WTC11 (cell line): Measurements from ENCODE around the gene NHERF2. TPM values are rescaled to one million over a fixed set of nuclear protein-coding genes. Genes with fewer than 3 reads are reported as not detected.

Experiments
- ATAC-seq: fragments of 200-7000 bp; cut with Tn5 transposase; 2 replicates; pipeline ENCODE4 v1.10.0; 2021; ENCODE audit warnings: mild to moderate bottlenecking, moderate library complexity
- CTCF ChIA-PET: fragments of 300-600 bp; sonication (Branson Sonifier 250); formaldehyde crosslinking; loops from one replicate; lab custom pipeline; 2021; ENCODE audit warnings: antibody characterized with exemption; lab: Charles Lee
- POLR2A ChIA-PET: fragments of 350-600 bp; sonication (Branson Sonifier 250); formaldehyde crosslinking; loops from one replicate; lab custom pipeline; 2021; ENCODE audit warnings: antibody characterized with exemption; lab: Charles Lee
- DNase-seq: peaks from one replicate; pipeline ENCODE4 v3.0.0; 2021; ENCODE audit warnings: low spot score
- H3K27ac Mint-ChIP-seq: 2 replicates; pipeline ENCODE4 v1.8.0; 2021; ENCODE audit warnings: mixed read lengths
- H3K27me3 Mint-ChIP-seq: 2 replicates; pipeline ENCODE4 v1.8.0; 2021; ENCODE audit warnings: low read depth, mild to moderate bottlenecking, moderate library complexity, mixed read lengths
- H3K36me3 Mint-ChIP-seq: 2 replicates; pipeline ENCODE4 v1.8.0; 2021; ENCODE audit warnings: mixed read lengths
- H3K4me1 Mint-ChIP-seq: 2 replicates; pipeline ENCODE4 v1.8.0; 2022; ENCODE audit warnings: mixed read lengths
- H3K4me3 Mint-ChIP-seq: 2 replicates; pipeline ENCODE4 v1.8.0; 2021; ENCODE audit warnings: mild to moderate bottlenecking, moderate library complexity, mixed read lengths
- H3K9me3 Mint-ChIP-seq: 2 replicates; pipeline ENCODE4 v1.8.0; 2021; ENCODE audit warnings: mixed read lengths
- ERG ChIP-seq: fragments of 250-450 bp; sonication (Bioruptor Pico); IDR thresholded peaks from 2 replicates; pipeline ENCODE4 v1.8.0; 2021; ENCODE audit warnings: mild to moderate bottlenecking
- ETV6 ChIP-seq: sonication (generic); formaldehyde crosslinking; IDR thresholded peaks from 2 replicates; pipeline ENCODE4 v1.8.1; 2022; ENCODE audit warnings: mild to moderate bottlenecking, missing genetic modification reagents
- GRHL2 ChIP-seq: fragments of 250-450 bp; sonication (Bioruptor Pico); IDR thresholded peaks from 2 replicates; pipeline ENCODE4 v1.8.0; 2022; ENCODE audit warnings: mild to moderate bottlenecking, moderate library complexity; ENCODE audit not compliant: insufficient replicate concordance, severe bottlenecking
- IRF1 ChIP-seq: sonication (generic); formaldehyde crosslinking; IDR thresholded peaks from 2 replicates; pipeline ENCODE4 v1.8.0; 2023; ENCODE audit warnings: missing genetic modification reagents
- NR3C1 ChIP-seq: sonication (generic); formaldehyde crosslinking; conservative IDR thresholded peaks from 2 replicates; pipeline ENCODE4 v1.8.1; 2023; ENCODE audit warnings: low read depth, mild to moderate bottlenecking, missing genetic modification reagents
- PREB ChIP-seq: sonication (generic); formaldehyde crosslinking; IDR thresholded peaks from 2 replicates; pipeline ENCODE4 v1.8.1; 2022; ENCODE audit warnings: mild to moderate bottlenecking, missing genetic modification reagents, moderate library complexity, borderline replicate concordance
- PRRX2 ChIP-seq: fragments of 250-450 bp; sonication (Bioruptor Pico); IDR thresholded peaks from 2 replicates; pipeline ENCODE4 v1.8.0; 2021; ENCODE audit warnings: mild to moderate bottlenecking
- RELA ChIP-seq: sonication (generic); formaldehyde crosslinking; IDR thresholded peaks from 2 replicates; pipeline ENCODE4 v1.8.1; 2022; ENCODE audit warnings: missing genetic modification reagents, mild to moderate bottlenecking, borderline replicate concordance
- SP1 ChIP-seq: sonication (generic); formaldehyde crosslinking; conservative IDR thresholded peaks from 2 replicates; pipeline ENCODE4 v1.8.1; 2022; ENCODE audit warnings: missing genetic modification reagents
- TCF7 ChIP-seq: sonication (generic); formaldehyde crosslinking; IDR thresholded peaks from 2 replicates; pipeline ENCODE4 v1.8.0; 2022; ENCODE audit warnings: mild to moderate bottlenecking, low read depth, missing genetic modification reagents, moderate library complexity
- TEAD1 ChIP-seq: sonication (generic); formaldehyde crosslinking; IDR thresholded peaks from 2 replicates; pipeline ENCODE4 v1.8.0; 2022; ENCODE audit warnings: mild to moderate bottlenecking, missing genetic modification reagents
- TP53 ChIP-seq: sonication (generic); formaldehyde crosslinking; IDR thresholded peaks from 2 replicates; pipeline ENCODE4 v1.8.1; 2023; ENCODE audit warnings: mild to moderate bottlenecking, missing genetic modification reagents
- ZBTB43 ChIP-seq: sonication (generic); formaldehyde crosslinking; IDR thresholded peaks from 2 replicates; pipeline ENCODE4 v1.8.1; 2023; ENCODE audit warnings: mild to moderate bottlenecking, missing genetic modification reagents
- ZNF138 ChIP-seq: sonication (generic); formaldehyde crosslinking; conservative IDR thresholded peaks from 2 replicates; pipeline ENCODE4 v1.8.1; 2022; ENCODE audit warnings: mild to moderate bottlenecking, moderate library complexity, missing genetic modification reagents
- ZNF232 ChIP-seq: sonication (generic); formaldehyde crosslinking; IDR thresholded peaks from 2 replicates; pipeline ENCODE4 v1.8.0; 2022; ENCODE audit warnings: mild to moderate bottlenecking, missing genetic modification reagents
- ZNF425 ChIP-seq: fragments of 250-450 bp; sonication (Bioruptor Pico); conservative IDR thresholded peaks from 2 replicates; pipeline ENCODE4 v1.9.0; 2021; ENCODE audit warnings: mild to moderate bottlenecking
- ZNF671 ChIP-seq: fragments of 250-450 bp; sonication (Bioruptor Pico); IDR thresholded peaks from 2 replicates; pipeline ENCODE4 v1.8.0; 2021; ENCODE audit warnings: mild to moderate bottlenecking
- total RNA-seq: library from RNA; stranded (reverse); gene quantifications from 3 replicates; pipeline ENCODE4 v1.2.3, GENCODE V29; 2021
- TF ChIP-seq, protein P1 (sequence below): sonication (generic); formaldehyde crosslinking; IDR thresholded peaks from 2 replicates; pipeline ENCODE4 v1.8.0; 2022; ENCODE audit warnings: mild to moderate bottlenecking, missing genetic modification reagents
- TF ChIP-seq, protein P2 (sequence below): sonication (generic); formaldehyde crosslinking; IDR thresholded peaks from 2 replicates; pipeline ENCODE4 v1.8.1; 2023; ENCODE audit warnings: mild to moderate bottlenecking, missing genetic modification reagents
- TF ChIP-seq, protein P3 (sequence below): fragments of 250-450 bp; sonication (Bioruptor Pico); IDR thresholded peaks from 2 replicates; pipeline ENCODE4 v1.9.0; 2021; ENCODE audit warnings: mild to moderate bottlenecking

Gene NHERF2
- total RNA-seq, 1 experiment from 2014 or later, result 31.1 TPM

DNA sequence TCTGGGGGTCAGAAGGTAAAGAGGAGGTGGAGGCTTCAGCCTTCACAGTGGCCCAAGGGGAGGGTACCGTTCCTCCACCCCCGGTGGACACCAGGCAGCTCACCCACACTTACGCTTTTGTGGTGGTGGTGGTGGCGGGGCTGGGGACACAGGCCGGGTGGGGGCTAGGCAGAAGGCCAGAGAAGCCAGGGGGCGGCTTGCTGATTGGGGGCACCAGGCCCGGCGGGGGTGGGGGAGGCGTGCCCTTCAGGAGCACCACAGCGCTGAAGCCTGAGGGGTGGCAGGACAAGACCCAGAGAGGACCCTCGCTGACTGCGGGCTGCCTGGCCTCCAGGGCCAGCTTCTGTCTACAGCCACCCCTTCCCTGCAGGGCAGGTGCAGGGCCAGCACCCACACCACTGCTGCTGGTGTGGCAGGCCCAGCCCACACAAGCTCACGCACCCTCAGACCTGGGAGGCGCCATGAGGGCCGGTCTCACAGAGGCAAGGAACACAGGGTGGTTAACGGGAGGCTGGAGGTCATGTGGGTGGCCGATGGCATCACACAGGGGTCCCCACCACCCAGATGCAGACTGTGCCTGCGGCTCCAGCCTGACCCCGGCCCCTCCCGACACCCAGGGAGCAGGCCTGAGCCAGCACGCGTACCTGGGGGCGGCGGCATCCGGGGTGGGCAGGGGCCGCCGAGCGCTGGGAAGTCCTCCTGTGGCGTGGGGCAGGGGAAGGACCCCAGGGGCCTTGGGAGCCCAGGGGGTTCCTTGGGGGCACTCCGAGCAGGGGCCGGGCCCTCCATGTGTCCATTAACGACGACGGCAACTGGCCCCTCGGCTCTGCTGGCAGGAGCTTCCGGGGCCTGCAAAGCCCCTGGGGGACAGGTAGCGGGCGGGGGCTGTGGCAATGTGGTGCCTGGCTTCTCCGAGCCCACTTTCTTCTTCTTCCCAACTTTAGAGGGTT lies 27.6 kb upstream of the NHERF2 start:
- DNase-seq (no peak), ATAC-seq (no peak)
- H3K4me3 Mint-ChIP-seq, result no peak overlapping the region
- TF ChIP-seq TCF7 (CRISPR knock-in tag) (no peak), ZNF232 (no peak), NR3C1 (CRISPR knock-in tag) (no peak), GRHL2 (CRISPR knock-in tag) (no peak), RELA (CRISPR knock-in tag) (no peak), IRF1 (CRISPR knock-in tag) (no peak)
- TF ChIP-seq, protein P1, sequence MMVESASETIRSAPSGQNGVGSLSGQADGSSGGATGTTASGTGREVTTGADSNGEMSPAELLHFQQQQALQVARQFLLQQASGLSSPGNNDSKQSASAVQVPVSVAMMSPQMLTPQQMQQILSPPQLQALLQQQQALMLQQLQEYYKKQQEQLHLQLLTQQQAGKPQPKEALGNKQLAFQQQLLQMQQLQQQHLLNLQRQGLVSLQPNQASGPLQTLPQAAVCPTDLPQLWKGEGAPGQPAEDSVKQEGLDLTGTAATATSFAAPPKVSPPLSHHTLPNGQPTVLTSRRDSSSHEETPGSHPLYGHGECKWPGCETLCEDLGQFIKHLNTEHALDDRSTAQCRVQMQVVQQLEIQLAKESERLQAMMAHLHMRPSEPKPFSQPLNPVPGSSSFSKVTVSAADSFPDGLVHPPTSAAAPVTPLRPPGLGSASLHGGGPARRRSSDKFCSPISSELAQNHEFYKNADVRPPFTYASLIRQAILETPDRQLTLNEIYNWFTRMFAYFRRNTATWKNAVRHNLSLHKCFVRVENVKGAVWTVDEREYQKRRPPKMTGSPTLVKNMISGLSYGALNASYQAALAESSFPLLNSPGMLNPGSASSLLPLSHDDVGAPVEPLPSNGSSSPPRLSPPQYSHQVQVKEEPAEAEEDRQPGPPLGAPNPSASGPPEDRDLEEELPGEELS (CRISPR knock-in tag), result no peak
- CTCF ChIA-PET, result interaction anchor here (0.5 to 1.1 kb wide), 3 partner anchors 17 to 139 kb away, joined by 3 read pairs; no protein-coding TSS in a partner anchor
- peaks cover 24% of the 10 kb centered on the region for H3K36me3 Mint-ChIP-seq
- no peaks in the 10 kb centered on the region for H3K27me3 Mint-ChIP-seq
- no peaks in the 10 kb centered on the region for H3K9me3 Mint-ChIP-seq
- no peaks in the 10 kb centered on the region for H3K4me1 Mint-ChIP-seq
- H3K27ac Mint-ChIP-seq, result no peak overlapping the region
- POLR2A ChIA-PET, result no interaction called here

DNA sequence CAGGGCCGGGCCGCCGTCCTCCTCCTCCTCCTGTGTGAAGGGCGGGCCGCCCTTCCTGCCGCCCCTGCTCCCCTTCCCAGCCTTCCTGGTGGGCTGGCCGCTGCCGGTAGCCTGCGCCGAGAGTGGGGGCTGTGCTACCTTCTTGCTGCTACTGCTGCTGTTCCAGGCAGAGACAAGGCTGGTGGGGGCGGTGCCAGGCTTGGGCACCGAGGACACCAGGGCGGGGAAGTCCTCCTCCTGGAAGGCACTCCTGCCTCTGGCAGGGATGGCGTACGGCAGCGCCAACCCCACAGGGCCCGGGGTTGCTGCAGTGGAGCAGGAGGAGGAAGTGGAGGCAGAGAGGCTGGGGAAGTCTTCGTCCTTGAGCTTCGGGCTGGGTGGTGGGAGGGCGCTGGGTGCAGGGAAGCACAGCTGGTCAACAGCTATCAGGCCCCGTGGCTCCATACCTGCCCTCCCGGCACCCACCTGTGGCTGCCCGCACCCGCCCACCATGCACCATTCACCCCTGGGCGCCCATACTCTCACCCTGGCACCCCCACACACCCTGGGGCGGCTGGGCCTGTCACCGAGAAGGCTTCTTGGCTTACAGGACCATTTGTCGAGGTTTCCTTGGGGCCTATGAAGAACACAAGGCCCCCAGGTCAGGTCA lies 26.7 kb upstream of the NHERF2 start:
- H3K27ac Mint-ChIP-seq, result no peak overlapping the region
- TF ChIP-seq ERG (CRISPR knock-in tag), result no peak
- TF ChIP-seq IRF1 (CRISPR knock-in tag), result no peak
- TF ChIP-seq SP1, result no peak
- TF ChIP-seq ZNF671, result no peak
- TF ChIP-seq, protein P2, sequence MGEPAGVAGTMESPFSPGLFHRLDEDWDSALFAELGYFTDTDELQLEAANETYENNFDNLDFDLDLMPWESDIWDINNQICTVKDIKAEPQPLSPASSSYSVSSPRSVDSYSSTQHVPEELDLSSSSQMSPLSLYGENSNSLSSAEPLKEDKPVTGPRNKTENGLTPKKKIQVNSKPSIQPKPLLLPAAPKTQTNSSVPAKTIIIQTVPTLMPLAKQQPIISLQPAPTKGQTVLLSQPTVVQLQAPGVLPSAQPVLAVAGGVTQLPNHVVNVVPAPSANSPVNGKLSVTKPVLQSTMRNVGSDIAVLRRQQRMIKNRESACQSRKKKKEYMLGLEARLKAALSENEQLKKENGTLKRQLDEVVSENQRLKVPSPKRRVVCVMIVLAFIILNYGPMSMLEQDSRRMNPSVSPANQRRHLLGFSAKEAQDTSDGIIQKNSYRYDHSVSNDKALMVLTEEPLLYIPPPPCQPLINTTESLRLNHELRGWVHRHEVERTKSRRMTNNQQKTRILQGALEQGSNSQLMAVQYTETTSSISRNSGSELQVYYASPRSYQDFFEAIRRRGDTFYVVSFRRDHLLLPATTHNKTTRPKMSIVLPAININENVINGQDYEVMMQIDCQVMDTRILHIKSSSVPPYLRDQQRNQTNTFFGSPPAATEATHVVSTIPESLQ (CRISPR knock-in tag), result no peak
- no peak for TF ChIP-seq ZBTB43 (CRISPR knock-in tag)
- no peak for TF ChIP-seq ZNF138 (CRISPR knock-in tag)
- no peak for TF ChIP-seq PREB (CRISPR knock-in tag)
- no peak for TF ChIP-seq GRHL2 (CRISPR knock-in tag)
- TF ChIP-seq ETV6, result no peak
- no peak for TF ChIP-seq TEAD1 (CRISPR knock-in tag)
- TF ChIP-seq PRRX2 (CRISPR knock-in tag), result no peak
- TF ChIP-seq, protein P3, sequence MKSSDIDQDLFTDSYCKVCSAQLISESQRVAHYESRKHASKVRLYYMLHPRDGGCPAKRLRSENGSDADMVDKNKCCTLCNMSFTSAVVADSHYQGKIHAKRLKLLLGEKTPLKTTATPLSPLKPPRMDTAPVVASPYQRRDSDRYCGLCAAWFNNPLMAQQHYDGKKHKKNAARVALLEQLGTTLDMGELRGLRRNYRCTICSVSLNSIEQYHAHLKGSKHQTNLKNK, result no peak
- TF ChIP-seq ZNF425, result no peak
- no peak for TF ChIP-seq TP53

More for the DNA sequence above, 26.7 kb upstream of the NHERF2 start:
- no peak for DNase-seq
- Mint-ChIP-seq H3K27me3 (no peaks in the 10 kb centered on the region), H3K4me1 (peaks cover 6% of the 10 kb centered on the region), H3K36me3 (peaks cover 24% of the 10 kb centered on the region), H3K4me3 (no peak overlapping the region), H3K9me3 (no peaks in the 10 kb centered on the region)
- no peak for ATAC-seq
- ChIA-PET POLR2A (no interaction called here), CTCF (interaction anchor here (1.0 to 1.1 kb wide), 3 partner anchors 9 to 28 kb away, joined by 3 read pairs; no protein-coding TSS in a partner anchor)
